ENCODE data around the gene OR2AP1. TPM values are rescaled to one million over a fixed set of nuclear protein-coding genes. Genes with fewer than 3 reads are reported as not detected.
"Not testable (repeated sequence)": the region's sequence is repeated elsewhere in the genome, so short reads cannot be mapped to it uniquely, and the experiment has no call there.

The OR2AP1 gene
- total and polyA plus RNA-seq, 2 donors (not counting 3 experiments of a cell fraction or from before 2014, with no cell fraction given) = not detected

DNA sequence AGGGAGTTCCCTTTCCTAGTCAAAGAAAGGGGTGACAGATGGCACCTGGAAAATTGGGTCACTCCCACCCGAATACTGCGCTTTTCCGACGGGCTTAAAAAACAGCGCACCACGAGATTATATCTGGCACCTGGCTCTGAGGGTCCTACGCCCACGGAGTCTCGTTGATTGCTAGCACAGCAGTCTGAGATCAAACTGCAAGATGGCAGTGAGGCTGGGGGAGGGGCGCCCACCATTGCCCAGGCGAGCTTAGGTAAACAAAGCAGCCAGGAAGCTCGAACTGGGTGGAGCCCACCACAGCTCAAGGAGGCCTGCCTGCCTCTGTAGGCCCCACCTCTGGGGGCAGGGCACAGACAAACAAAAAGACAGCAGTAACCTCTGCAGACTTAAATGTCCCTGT is 17.9 kb downstream of the OR2AP1 start:
- H2AFZ ChIP-seq (ENCODE audit: low read depth, low read length); H3K4me1 ChIP-seq (ENCODE audit: control insufficient read depth, extremely low read depth, insufficient read depth, low read length); FAIRE-seq; H3K79me2 ChIP-seq (ENCODE audit: control insufficient read depth, insufficient read depth, low read length); H3K9me3 ChIP-seq (replicated peaks; ENCODE audit: control insufficient read depth, insufficient read depth, low read length); dilution Hi-C loops (cut with MboI; ENCODE audit: extremely low pct_ligation_motif_present, low sequenced_read_pairs); intact Hi-C loops (cut with micrococcal nuclease); POLR2A ChIA-PET; H3K27ac ChIP-seq (ENCODE audit: insufficient read depth, low read depth, low read length); H3K36me3 ChIP-seq (ENCODE audit: control insufficient read depth in 2 of 2, extremely low read depth in 1 of 2, insufficient read depth in 2 of 2, low read length in 2 of 2); H3K9me1 ChIP-seq (replicated peaks; ENCODE audit: control insufficient read depth, extremely low read depth, insufficient read depth, low read length); H4K20me1 ChIP-seq (replicated peaks; ENCODE audit: control insufficient read depth, extremely low read depth, insufficient read depth, low read length); H3K4me2 ChIP-seq (ENCODE audit: insufficient read depth, low read length); H3K9ac ChIP-seq (replicated peaks; ENCODE audit: extremely low read depth, insufficient read depth, low read length); CTCF ChIA-PET; DNase-seq (ENCODE audit: low read depth, low spot score); H3K4me3 ChIP-seq (replicated peaks in 1 of 3; ENCODE audit: insufficient read depth in 1 of 3, low read depth in 1 of 3, low read length in 3 of 3); H3K27me3 ChIP-seq (ENCODE audit: control insufficient read depth in 2 of 2, insufficient read depth in 2 of 2, low read length in 2 of 2); BruUV-seq (replicated peaks): not testable (repeated sequence)

DNA sequence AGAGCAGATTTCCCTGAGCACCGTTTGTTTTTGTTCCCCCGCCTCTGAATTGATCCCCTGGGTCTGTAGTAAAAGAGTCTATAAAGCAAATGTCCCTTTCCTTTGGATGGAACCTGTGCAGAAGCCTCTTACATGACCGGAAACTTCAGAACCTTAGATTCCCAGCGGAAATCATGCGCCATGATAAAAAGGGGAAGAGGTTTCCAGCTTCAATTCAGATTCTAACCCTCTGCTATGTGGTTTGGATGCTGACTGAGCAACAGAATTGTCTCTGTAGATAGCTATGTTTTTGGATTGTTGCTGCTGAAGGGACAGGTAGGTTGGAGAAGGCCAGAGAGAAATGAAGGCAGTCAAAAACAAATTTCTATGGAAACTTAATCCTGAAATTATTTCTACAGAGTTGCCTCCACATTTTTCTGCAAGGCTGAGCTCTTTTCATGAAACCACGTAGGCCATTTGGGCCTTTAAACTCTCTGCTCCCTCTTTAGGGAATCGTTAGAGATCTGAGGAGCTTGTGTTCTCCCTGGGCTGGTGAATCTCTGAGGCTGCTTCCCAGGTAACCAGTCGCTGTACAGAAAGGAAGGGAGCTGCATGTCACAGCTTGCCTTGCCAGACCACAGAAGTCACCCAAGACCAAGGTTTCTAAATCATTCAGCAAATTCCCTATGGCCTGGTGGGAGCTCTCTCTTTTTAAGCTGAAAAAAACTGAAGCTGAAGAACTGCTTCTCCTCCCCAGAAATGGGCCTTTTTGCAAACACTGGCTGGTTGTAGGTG is 35.7 kb downstream of the OR2AP1 start:
- dilution Hi-C loops (cut with MboI; ENCODE audit: extremely low pct_ligation_motif_present, low sequenced_read_pairs) = no loop called here
- no peak for TF ChIP-seq JUN (IDR thresholded peaks at IDR 0.05; ENCODE audit: borderline replicate concordance, insufficient read depth, insufficient read length, low read depth)
- no peak for TF ChIP-seq MYC (IDR thresholded peaks at IDR 0.05; ENCODE audit: low read depth, low read length)
- no peak for TF ChIP-seq GATA2 (IDR thresholded peaks at IDR 0.05; ENCODE audit: insufficient read depth, insufficient read length, low read depth, low read length)
- TF ChIP-seq POLR2AphosphoS5 (IDR thresholded peaks at IDR 0.05; ENCODE audit: insufficient read depth, low read depth, low read length) = no peak
- TF ChIP-seq, protein P1, sequence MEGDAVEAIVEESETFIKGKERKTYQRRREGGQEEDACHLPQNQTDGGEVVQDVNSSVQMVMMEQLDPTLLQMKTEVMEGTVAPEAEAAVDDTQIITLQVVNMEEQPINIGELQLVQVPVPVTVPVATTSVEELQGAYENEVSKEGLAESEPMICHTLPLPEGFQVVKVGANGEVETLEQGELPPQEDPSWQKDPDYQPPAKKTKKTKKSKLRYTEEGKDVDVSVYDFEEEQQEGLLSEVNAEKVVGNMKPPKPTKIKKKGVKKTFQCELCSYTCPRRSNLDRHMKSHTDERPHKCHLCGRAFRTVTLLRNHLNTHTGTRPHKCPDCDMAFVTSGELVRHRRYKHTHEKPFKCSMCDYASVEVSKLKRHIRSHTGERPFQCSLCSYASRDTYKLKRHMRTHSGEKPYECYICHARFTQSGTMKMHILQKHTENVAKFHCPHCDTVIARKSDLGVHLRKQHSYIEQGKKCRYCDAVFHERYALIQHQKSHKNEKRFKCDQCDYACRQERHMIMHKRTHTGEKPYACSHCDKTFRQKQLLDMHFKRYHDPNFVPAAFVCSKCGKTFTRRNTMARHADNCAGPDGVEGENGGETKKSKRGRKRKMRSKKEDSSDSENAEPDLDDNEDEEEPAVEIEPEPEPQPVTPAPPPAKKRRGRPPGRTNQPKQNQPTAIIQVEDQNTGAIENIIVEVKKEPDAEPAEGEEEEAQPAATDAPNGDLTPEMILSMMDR (IDR thresholded peaks at IDR 0.05; ENCODE audit: extremely low read depth in 1 of 2, insufficient read depth in 1 of 2, low read depth in 1 of 2, low read length in 2 of 2) = no peak
- TF ChIP-seq FOS (IDR thresholded peaks at IDR 0.05; ENCODE audit: borderline replicate concordance, insufficient read depth, low read length) = no peak
- TF ChIP-seq POLR2A (IDR thresholded peaks at IDR 0.05; ENCODE audit: low read depth, low read length) = no peak
- TF ChIP-seq, protein P2, sequence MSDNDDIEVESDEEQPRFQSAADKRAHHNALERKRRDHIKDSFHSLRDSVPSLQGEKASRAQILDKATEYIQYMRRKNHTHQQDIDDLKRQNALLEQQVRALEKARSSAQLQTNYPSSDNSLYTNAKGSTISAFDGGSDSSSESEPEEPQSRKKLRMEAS (IDR thresholded peaks at IDR 0.05; ENCODE audit: insufficient read depth, insufficient read length) = no peak
- no peak for TF ChIP-seq EZH2 (IDR thresholded peaks at IDR 0.05; ENCODE audit: borderline replicate concordance, low read depth, low read length, severe bottlenecking)
- Histone ChIP-seq H3K9me1 (replicated peaks; ENCODE audit: control insufficient read depth, extremely low read depth, insufficient read depth, low read length) (no peaks in the 10 kb centered on the region), H3K9ac (replicated peaks; ENCODE audit: extremely low read depth, insufficient read depth, low read length) (no peak overlapping the region), H3K4me3 (replicated peaks in 1 of 3; ENCODE audit: insufficient read depth in 1 of 3, low read depth in 1 of 3, low read length in 3 of 3) (no peak overlapping the region), H3K27ac (ENCODE audit: insufficient read depth, low read depth, low read length) (no peak overlapping the region), H3K4me2 (ENCODE audit: insufficient read depth, low read length) (no peak overlapping the region), H3K9me3 (replicated peaks; ENCODE audit: control insufficient read depth, insufficient read depth, low read length) (no peaks in the 10 kb centered on the region), H4K20me1 (replicated peaks; ENCODE audit: control insufficient read depth, extremely low read depth, insufficient read depth, low read length) (no peaks in the 10 kb centered on the region), H3K79me2 (ENCODE audit: control insufficient read depth, insufficient read depth, low read length) (no peaks in the 10 kb centered on the region), H3K4me1 (ENCODE audit: control insufficient read depth, extremely low read depth, insufficient read depth, low read length) (no peaks in the 10 kb centered on the region), H2AFZ (ENCODE audit: low read depth, low read length) (no peak overlapping the region), H3K27me3 (ENCODE audit: control insufficient read depth in 2 of 2, insufficient read depth in 2 of 2, low read length in 2 of 2) (peaks cover 0 to 2% of the 10 kb centered on the region in 2 experiments), H3K36me3 (ENCODE audit: control insufficient read depth in 2 of 2, extremely low read depth in 1 of 2, insufficient read depth in 2 of 2, low read length in 2 of 2) (no peaks in the 10 kb centered on the region)
- no peak for DNase-seq (ENCODE audit: low read depth, low spot score)
- no peak for FAIRE-seq
- ChIA-PET POLR2A (no interaction called here), CTCF (interaction anchor here (1.0 to 1.7 kb wide), 2 partner anchors 11 to 419 kb away, joined by 3 to 5 read pairs; no protein-coding TSS in a partner anchor)
- no TSS peak for BruUV-seq (replicated peaks)
- intact Hi-C loops (cut with micrococcal nuclease) = no loop called here

Measured in endothelial cell of umbilical vein (primary cell).